ENCODE measurements around the gene RCOR2. TPM values are rescaled to one million over a fixed set of nuclear protein-coding genes. Genes with fewer than 3 reads are reported as not detected.

Gene RCOR2
- total and polyA plus RNA-seq, 10 donors: 0.07 to 0.52 (median 0.19) TPM; not detected in 2

DNA sequence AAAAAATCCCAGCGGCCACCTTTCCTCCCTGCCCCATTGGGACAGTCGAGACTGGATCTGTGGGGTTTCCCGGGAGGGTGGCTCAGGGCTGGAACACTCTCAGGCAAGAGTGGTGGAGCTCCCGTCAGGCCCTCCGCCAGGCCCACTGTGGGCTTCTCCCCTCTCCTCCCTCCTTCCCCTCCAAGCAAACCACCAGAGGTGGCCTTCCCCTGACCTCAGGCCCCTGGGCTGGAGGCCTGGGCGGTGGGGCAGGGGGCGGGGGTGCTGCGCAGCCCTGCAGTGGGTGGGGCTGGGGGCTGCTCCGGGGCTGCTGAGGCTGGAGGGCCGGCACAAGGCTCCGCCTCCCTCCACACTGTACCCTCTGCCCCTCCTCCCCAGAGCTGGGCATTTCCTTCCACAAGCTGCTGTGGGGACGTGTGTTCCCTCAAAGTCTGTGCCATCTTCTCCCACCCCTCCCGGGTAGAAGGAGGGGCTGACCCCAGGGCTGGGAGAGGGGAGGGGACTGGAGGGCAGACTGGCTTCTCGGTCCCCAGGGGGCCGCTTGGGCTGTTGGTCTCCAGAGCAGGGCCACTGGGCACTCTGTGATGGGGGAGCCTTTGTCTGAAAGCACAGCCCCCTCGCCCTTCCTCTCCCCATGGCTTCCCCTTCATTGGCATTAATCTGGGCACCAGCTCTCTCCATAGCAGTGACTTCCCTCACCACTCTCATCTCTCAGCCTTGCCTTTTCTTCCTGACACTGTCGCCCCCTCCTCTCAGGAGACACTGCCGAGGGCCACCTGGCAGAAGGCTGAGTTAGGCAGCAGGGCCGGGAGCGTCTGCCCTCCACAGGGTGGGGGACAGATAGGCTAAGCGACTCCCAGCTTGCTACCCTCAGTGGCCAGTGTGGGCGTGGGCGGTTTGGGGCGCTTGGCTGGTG lies 7.1 kb downstream of the RCOR2 start:
- H3K4me1 ChIP-seq: peaks cover 0 to 38% (median 4%) of the 10 kb centered on the region in 6 donors
- intact Hi-C loops (cut with DNase I; ENCODE audit: low total_unique reads): no loop called here
- H3K4me3 ChIP-seq: no peak overlapping the region
- no peaks in the 10 kb centered on the region for H3K9me3 ChIP-seq
- 60 to 70% (median 62%) methylated on average over 16 to 24 of the region's 24 CpGs for WGBS, 5 donors
- H3K36me3 ChIP-seq: peaks cover 3 to 78% (median 53%) of the 10 kb centered on the region in 6 donors
- TF ChIP-seq POLR2AphosphoS5 (IDR thresholded peaks at IDR 0.05): peak in 1 of 3 donors; percentile 57
- TF ChIP-seq POLR2A (IDR thresholded peaks at IDR 0.05): no peak
- no peak overlapping the region for H3K27ac ChIP-seq
- DNase-seq: no peak
- H3K27me3 ChIP-seq (replicated peaks in 1 of 7): peaks cover 0 to 4% (median 0%) of the 10 kb centered on the region in 7 donors

DNA sequence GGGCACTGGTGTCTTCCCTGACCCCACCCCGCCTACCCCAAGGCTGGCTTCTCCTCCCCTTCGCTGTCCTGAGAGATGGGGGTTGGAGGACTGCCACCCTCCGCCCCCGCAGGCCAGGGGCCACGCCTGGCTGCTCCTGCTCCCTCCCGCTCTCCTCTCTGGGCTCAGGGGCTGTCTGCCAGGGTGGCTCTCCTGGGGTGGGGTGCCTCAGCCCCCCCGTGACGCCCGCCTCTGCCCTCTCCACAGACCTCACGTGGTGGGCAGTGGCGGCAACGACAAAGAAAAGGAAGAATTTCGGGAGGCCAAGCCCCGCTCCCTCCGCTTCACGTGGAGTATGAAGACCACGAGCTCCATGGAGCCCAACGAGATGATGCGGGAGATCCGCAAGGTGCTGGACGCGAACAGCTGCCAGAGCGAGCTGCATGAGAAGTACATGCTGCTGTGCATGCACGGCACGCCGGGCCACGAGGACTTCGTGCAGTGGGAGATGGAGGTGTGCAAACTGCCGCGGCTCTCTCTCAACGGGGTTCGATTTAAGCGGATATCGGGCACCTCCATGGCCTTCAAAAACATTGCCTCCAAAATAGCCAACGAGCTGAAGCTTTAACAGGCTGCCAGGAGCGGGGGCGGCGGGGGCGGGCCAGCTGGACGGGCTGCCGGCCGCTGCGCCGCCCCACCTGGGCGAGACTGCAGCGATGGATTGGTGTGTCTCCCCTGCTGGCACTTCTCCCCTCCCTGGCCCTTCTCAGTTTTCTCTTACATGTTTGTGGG lies 8.1 kb downstream of the RCOR2 start:
- 88 to 90% (median 90%) methylated on average over 30 to 46 of the region's 46 CpGs for WGBS, 5 donors
- Histone ChIP-seq H3K27ac (no peak overlapping the region), H3K27me3 (replicated peaks in 1 of 7) (no peaks in the 10 kb centered on the region), H3K4me1 (peaks cover 0 to 36% (median 4%) of the 10 kb centered on the region in 6 donors), H3K36me3 (peaks cover 3 to 88% (median 63%) of the 10 kb centered on the region in 6 donors), H3K4me3 (no peak overlapping the region), H3K9me3 (no peaks in the 10 kb centered on the region)
- intact Hi-C loops (cut with DNase I; ENCODE audit: low total_unique reads): no loop called here
- TF ChIP-seq POLR2AphosphoS5 (IDR thresholded peaks at IDR 0.05) (peak; percentile 10 to 63 (median 31)), POLR2A (IDR thresholded peaks at IDR 0.05) (no peak)
- TF ChIP-seq, protein P1, sequence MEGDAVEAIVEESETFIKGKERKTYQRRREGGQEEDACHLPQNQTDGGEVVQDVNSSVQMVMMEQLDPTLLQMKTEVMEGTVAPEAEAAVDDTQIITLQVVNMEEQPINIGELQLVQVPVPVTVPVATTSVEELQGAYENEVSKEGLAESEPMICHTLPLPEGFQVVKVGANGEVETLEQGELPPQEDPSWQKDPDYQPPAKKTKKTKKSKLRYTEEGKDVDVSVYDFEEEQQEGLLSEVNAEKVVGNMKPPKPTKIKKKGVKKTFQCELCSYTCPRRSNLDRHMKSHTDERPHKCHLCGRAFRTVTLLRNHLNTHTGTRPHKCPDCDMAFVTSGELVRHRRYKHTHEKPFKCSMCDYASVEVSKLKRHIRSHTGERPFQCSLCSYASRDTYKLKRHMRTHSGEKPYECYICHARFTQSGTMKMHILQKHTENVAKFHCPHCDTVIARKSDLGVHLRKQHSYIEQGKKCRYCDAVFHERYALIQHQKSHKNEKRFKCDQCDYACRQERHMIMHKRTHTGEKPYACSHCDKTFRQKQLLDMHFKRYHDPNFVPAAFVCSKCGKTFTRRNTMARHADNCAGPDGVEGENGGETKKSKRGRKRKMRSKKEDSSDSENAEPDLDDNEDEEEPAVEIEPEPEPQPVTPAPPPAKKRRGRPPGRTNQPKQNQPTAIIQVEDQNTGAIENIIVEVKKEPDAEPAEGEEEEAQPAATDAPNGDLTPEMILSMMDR (IDR thresholded peaks at IDR 0.05 in 8 of 11, conservative IDR thresholded peaks at IDR 0.05 in 3 of 11): no peak
- no peak for DNase-seq

DNA sequence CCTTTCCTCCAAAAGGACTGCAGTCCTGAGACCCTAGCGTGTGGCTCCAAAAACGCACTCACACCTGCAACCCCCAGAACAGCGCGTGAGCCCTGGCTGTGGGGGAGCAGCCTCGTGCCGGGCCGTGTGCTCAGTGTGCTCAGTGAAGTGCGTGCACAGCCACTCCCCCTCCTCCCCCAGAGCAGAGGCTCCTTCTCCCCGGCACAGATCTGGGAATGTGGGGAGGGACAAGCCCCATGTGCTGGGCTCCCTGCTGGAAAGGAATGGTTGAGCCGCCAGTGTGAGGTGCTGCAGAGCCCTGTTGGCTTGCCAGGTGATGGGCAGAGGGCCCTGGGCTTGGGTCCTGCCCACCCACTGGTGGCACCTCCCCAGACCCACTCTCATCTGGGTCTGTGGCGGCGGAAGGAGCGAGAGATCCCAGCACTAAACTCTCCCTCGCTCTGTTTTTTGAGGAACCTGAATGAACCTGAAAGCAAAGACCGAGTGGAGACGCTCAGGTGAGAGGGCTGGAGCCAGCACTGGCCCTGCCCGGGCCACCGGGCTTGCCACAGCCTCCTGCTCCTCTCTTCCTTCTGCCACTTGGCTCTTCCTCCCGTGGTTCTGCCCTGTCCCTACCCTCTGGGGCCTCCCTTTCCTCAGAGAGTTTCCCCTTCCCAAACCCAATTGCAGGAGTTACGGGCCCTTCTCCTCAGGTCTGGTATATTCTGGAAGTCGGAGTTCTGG lies 9.0 kb downstream of the RCOR2 start:
- no peak overlapping the region for H3K27ac ChIP-seq
- intact Hi-C loops (cut with DNase I; ENCODE audit: low total_unique reads): no loop called here
- 86 to 92% (median 88%) methylated on average over 17 to 21 of the region's 21 CpGs for WGBS, 5 donors
- TF ChIP-seq POLR2AphosphoS5 (IDR thresholded peaks at IDR 0.05) (peak in 2 of 3 donors; percentile 38 to 72), POLR2A (IDR thresholded peaks at IDR 0.05) (no peak)
- TF ChIP-seq, protein P1 (IDR thresholded peaks at IDR 0.05 in 8 of 11, conservative IDR thresholded peaks at IDR 0.05 in 3 of 11): no peak
- H3K4me3 ChIP-seq: no peak overlapping the region
- no peak for DNase-seq
- peaks cover 0 to 36% (median 4%) of the 10 kb centered on the region in 6 donors for H3K4me1 ChIP-seq
- no peaks in the 10 kb centered on the region for H3K27me3 ChIP-seq (replicated peaks in 1 of 7)
- H3K9me3 ChIP-seq: no peaks in the 10 kb centered on the region
- H3K36me3 ChIP-seq: peaks cover 3 to 97% (median 72%) of the 10 kb centered on the region in 6 donors

DNA sequence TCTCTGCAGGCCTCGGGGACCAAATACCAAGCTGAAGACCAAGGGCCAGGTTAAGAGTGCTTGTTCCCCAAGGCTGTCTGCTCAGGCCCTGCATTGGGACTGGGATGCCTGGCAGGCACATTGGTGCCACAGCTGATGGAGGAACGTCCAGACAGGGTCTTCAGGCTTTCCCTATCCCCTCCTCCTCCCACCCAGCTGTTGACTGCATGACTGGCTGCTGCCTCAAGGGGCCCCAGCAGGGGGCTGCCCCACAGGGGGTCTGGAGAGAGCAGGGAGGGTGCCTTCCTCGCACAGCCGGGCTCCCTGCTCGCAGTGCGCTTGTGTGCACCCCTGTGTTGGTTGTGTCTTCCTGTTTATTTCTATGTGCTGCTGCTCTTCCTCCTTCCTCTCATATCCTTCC lies 9.9 kb downstream of the RCOR2 start:
- intact Hi-C loops (cut with DNase I; ENCODE audit: low total_unique reads): no loop called here
- no peak for DNase-seq
- Histone ChIP-seq H3K36me3 (peaks cover 9 to 98% (median 81%) of the 10 kb centered on the region in 6 donors), H3K4me3 (no peak overlapping the region), H3K4me1 (peaks cover 0 to 36% (median 4%) of the 10 kb centered on the region in 6 donors), H3K27me3 (replicated peaks in 1 of 7) (no peaks in the 10 kb centered on the region), H3K27ac (no peak overlapping the region), H3K9me3 (no peaks in the 10 kb centered on the region)
- WGBS, 5 donors: 74 to 81% (median 75%) methylated on average over 6 of the region's 6 CpGs
- TF ChIP-seq, protein P1 (IDR thresholded peaks at IDR 0.05 in 8 of 11, conservative IDR thresholded peaks at IDR 0.05 in 3 of 11): no peak
- TF ChIP-seq POLR2AphosphoS5 (IDR thresholded peaks at IDR 0.05): no peak
- TF ChIP-seq POLR2A (IDR thresholded peaks at IDR 0.05): no peak
